Mammary epithelial cell (primary cell): ENCODE results near the gene PDXDC1.
"Not testable (repeated sequence)": the region's sequence is repeated elsewhere in the genome, so short reads cannot be mapped to it uniquely, and the experiment has no call there.

Experiments
- CTCF ChIP-seq, 2 donors: IDR thresholded peaks in 1 of 2; conservative IDR thresholded peaks in 1 of 2; 2 replicates each; pipeline ENCODE4 v1.5.1; 2011 to 2012; ENCODE audit warnings: inconsistent platforms in 2 of 2, low read length in 2 of 2, mild to moderate bottlenecking in 2 of 2, control low read depth in 1 of 2, low read depth in 1 of 2; ENCODE audit not compliant: insufficient read depth in 1 of 2; ENCODE audit errors: extremely low read depth in 1 of 2
- EZH2 ChIP-seq: IDR thresholded peaks from 2 replicates; pipeline ENCODE4 v1.6.1; 2012; ENCODE audit warnings: low read length, inconsistent platforms, borderline replicate concordance

GRCh38 chr16:15090663-15091269 lies 115.9 kb downstream of the PDXDC1 start:
- peak in 1 of 2 donors; percentile 6 for TF ChIP-seq CTCF (conservative IDR thresholded peaks at IDR 0.05 in 1 of 2, IDR thresholded peaks at IDR 0.05 in 1 of 2; ENCODE audit: extremely low read depth in 1 of 2, insufficient read depth in 1 of 2, low read depth in 1 of 2, low read length in 2 of 2)
- TF ChIP-seq EZH2: not testable (repeated sequence)
